NCI-H526 treated with DMSO at 0.1 percent for 48 hours (cell line): ENCODE results near the gene LCP1.
"Not testable (repeated sequence)": the region's sequence is repeated elsewhere in the genome, so short reads cannot be mapped to it uniquely, and the experiment has no call there.

Source experiments
- DNase-seq: peaks from one replicate; lab custom pipeline; 2025; lab: John Stamatoyannopoulos, UW

LCP1 gene, protein sequence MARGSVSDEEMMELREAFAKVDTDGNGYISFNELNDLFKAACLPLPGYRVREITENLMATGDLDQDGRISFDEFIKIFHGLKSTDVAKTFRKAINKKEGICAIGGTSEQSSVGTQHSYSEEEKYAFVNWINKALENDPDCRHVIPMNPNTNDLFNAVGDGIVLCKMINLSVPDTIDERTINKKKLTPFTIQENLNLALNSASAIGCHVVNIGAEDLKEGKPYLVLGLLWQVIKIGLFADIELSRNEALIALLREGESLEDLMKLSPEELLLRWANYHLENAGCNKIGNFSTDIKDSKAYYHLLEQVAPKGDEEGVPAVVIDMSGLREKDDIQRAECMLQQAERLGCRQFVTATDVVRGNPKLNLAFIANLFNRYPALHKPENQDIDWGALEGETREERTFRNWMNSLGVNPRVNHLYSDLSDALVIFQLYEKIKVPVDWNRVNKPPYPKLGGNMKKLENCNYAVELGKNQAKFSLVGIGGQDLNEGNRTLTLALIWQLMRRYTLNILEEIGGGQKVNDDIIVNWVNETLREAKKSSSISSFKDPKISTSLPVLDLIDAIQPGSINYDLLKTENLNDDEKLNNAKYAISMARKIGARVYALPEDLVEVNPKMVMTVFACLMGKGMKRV

DNA sequence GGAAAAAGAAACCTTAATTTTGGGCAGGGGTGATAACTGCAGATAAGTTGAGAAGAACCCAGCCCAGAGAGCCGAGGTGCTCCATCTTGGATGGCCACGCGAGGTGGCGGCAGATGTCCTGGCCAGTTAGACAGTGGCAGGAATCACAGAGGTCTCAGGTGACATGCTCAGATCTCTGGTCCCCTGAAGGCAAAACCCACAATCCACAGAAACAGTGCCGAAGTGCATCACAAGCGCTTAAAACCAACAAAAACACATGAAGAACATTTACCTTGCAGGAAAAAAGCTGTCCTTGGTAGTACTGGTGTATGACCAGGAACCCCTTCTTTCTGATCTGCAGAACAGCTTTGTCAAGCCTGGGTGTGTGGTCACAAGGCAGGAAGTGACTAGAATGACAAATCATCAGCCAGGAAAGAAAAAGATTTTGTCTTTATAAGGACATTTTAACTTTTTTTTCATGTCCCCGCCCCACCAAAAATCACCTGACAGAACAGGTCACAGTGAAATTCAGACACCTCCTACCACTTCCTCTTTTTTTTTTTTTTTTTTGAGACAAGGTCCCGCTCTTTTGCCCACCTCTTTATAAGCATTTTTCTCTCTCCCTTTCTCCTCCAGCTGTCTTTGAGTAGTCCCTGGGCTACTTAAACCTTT, at the start of gene LCP1:
TSS of gene LCP1 (minus strand) at position 338 of the 651 bp plus-strand sequence. CDS start 22,515 bp downstream, outside the sequence.
- DNase-seq, result no peak

DNA sequence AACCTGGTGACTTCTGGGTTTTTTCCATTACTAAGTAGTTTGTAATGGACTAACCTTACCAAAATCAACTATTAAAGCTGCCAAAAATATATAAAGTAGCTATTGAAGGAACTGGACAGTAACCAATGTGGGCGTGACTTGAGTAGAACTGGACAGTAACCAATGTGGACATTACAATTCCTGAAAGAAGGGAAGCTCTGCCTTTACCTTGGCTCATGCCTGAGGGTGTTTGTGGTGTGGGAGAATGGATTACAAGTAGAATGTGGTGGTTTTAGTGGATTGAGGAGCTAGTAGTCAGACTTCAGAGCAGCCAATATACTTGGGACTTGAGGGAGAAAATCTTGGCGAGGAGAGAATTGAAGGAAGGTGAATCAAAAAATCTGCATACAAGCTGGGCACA, 47.3 kb upstream of the LCP1 start:
- DNase-seq, result no peak

DNA sequence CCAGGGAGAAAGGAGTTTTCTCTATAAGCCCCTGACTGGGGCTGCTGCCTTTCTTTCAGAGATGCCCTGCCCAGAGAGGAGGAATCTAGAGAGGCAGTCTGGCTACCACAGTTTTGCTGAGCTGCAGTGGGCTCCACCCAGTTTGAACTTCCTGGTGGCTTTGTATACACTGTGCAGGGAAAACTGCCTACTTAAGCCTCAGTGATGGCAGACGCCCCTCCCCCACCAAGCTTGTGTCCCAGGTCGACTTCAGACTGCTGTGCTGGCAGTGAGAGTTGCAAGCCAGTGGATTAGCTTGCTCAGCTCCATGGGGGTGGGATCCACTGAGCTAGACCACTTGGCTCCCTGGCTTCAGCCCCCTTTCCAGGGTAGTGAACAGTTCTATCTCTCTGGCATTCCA, 38.3 kb upstream of the LCP1 start:
- peak; percentile 15 for DNase-seq

DNA sequence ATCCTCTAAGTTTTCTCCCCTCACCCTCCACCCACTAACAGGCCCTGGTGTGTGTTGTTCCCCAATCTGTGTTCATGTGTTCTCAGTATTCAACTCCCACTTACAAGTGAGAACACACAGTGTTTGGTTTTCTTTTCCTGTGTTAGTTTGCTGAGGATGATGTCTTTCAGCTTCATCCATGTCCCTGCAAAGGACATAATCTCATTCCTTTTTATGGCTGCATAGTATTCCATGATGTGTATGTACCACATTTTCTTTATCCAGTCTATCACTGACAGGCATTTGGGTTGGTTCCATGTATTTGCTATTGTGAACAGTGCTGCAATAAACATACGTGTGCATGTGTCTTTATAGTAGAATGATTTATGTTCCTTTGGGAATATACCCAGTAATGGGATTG, 32.8 kb upstream of the LCP1 start:
- DNase-seq, result not testable (repeated sequence)

DNA sequence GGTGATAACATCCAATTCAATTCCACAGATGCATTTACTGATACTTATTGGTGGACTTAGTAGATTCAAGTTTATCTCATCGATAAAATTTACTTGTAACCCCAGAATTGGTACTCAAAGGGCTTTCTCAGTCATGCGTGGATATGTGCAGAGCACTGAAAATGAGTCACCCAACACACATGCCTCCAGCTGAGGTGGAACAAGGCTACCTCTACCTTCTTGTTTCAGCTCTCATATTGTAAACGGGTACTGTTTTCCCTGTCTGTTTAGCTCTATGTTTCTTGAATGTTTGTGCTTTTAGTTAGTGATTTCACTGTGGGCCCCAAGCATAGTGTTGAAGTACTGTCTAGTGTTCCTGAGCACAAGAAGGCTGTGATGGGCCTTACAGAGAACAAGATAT, 31.3 kb upstream of the LCP1 start:
- DNase-seq, result no peak

DNA sequence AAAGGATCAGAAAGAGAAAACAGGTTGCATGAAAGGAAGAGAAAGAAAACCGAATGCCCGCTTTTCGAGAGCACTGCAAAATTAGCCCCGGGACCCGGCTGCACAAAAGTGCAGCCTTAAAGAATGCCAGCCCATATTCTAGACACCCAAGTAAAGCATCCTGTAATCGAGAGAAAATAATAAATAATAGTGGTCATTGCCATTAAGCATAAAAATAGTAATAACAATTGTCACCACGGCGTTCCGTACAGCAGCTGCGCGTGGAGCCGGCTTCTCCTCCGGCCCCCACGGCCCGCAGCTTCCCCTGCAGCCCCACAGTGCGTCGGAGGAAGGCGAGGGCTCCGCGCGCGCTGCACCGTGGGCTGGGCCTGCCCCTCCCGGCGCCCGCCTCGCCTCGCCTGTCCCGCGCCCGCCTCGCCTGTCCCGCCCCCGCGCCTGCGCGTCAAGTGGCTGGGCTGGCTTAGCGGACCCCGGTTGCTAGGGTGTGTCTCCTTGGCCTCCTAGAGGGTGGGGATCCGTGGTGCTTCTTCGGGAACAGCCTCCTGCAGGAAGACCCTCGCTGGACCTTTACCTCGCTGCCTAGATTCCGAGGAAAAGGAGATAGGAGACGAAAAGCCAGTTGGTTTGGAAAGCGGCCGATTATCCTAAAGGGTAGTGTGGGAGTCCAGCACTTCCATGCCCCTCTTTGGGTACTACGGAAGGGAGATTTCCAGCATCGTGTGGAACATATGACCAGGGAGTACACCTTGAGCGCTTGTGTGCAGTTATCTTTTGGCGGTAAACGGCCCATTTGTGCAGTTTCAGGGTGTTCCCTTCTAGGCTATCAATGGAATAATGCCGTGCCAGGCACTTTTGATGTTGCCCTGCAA, 29.7 kb upstream of the LCP1 start, which contains the start of gene LRRC63:
TSS of gene LRRC63 (plus strand) at position 446 of the 869 bp plus-strand sequence. CDS start 1,107 bp downstream, outside the sequence.
- peak; percentile 41 for DNase-seq

DNA sequence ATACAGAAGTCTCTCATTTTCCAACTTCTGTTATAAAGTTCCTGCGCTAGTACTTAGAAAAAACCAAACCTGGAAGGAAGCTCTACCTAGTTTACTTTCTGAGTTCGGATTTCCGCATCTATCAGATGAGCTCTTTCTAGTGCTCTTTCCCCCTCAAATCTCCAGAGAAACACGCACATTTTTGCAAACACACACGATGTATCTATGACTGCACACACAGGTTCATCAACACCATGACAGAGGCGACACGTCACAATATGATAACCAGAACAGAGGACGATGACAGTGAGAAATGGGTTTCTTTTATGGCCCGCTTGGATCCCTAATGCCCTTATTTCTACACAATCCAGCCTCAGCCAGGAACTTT, 29.1 kb upstream of the LCP1 start:
- peak; percentile 11 for DNase-seq

DNA sequence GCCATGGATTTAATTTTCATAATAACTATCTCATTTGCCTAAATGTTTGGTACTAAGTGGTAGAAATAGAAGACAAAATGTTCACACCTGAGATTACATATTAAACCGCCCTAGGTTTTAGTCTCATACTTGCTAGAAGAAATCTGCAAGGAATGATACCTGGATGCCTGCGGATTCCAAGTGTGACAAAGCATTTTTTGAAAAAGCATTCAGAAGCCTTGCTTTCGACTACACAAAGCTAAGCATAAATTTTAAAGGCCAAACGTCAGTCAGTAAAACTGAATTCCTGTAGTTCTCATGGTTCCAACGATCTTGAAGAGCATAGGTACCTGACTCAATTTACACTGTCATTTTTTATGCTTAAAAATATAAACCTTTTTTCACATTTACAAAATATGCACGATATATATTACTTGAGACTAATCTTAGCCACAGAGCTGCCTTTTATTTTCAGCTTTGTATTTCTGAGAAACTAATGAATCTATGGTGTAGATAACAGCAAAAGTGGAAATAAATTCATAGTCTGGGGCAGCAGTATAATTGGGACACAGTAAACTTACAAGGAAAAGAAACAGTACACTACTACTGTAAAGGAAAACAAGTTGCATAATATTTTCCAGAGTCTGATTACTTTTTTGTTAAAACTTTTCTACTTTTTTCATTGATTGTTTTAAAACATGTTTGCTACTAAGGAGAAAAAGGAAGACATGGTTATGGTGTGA, 28.5 kb upstream of the LCP1 start:
- DNase-seq, result no peak

DNA sequence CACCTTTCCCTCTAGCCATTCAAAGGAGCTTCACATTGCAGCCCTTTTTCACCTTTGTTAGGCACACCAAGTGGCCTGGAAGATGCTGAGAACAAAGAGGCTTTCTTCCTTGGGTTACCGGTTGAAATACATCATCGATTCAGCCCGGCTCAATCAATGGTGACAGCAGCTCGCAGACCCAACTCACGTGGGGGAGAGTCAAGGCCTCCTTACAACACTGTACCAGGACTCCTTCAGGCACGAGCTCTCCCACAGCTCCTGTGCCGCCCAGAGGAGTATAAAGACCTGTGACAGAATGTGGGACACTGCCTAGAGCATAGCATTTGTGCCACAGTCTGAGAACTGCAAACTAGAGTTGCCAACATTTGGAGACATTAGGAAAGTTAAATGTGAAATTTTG, 25.9 kb upstream of the LCP1 start:
- DNase-seq, result no peak

DNA sequence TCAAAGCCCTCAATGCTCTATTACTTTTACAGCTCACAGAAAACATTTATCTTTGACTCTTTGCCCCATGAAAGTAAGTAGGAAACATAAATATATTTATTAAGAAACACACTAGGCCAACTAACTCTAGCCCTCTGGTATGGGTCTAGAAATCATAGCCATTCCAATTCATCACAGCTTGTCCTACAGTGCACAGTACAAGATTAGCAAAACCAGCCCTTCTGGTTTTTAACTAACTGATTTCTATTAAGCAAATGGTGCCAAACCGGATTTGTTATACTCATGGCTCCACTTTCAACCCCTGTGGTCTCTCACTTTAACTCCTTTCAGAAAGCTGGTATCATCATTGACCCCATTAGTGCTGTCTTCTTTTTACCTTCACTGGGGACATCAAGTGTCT, 24.2 kb upstream of the LCP1 start:
- DNase-seq, result no peak

DNA sequence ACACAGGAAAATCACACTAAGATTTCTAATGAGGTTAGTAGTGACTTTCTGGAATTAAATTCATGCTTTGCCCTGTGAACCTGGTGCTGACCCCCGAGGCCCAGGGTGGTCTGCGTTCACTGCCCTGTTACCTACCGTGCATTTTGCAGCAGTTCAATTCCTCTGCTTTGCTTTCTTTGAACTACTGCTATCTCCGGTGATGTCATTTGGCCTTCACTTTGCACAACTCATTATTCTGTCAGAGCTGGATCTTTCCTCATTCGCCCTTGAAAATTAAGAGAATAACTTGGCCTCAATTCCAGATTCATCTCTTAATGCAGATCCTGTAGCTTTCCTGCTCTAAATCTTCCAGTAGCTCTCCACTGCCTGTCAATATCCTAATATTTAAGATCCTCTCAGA, 21.0 kb upstream of the LCP1 start:
- DNase-seq, result no peak

DNA sequence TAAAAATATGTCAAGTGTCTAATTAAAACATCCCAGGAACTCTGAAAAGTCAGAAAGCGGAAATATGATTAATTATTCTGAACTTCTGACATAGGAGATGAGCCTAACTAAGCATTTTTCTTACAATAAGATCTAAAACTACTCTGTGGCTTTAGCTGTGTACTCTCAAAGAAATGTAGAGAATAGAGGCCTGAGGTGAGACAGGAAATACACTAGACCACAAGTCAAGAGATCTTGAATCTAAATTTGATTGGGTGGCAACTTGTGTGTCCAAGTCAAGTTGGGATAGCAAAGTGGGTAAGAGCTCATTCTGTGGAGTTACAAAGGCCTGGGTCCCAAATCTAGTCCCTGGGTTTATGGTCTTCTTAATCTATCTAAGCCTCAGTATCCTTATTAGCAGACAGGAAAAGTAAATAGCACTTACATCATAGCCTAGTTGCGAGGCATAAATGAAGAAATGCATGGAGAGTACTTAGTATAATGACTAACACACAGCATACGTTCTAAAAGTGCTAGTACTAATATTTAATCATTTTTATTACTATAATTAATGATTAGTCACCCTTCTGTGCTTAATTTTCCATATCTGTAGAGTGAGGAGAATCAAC, 20.3 kb upstream of the LCP1 start:
- no peak for DNase-seq

DNA sequence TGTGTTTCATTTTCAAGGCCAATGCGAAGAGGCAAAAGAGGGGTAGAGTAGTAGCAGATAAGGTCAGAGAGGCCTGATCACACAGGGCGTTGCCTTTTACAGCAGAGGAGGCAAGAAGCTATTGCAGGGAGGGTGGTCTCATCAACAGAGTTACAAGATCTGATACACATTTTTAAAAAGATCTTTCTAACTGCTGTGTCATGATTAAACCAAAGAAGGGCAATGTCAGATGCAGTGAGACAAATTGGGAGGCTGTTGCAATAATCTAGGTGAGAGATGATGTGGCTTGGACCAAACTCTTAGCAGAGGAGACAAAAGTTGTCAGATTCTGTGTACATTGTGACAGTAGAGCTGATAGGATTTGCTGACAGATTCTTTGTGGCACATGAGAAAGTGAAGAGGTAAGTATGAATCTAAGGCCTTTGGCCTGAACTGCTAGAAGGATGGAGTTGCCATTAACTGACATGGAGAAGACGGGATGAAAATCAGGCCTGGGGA, 16.8 kb upstream of the LCP1 start:
- no peak for DNase-seq

DNA sequence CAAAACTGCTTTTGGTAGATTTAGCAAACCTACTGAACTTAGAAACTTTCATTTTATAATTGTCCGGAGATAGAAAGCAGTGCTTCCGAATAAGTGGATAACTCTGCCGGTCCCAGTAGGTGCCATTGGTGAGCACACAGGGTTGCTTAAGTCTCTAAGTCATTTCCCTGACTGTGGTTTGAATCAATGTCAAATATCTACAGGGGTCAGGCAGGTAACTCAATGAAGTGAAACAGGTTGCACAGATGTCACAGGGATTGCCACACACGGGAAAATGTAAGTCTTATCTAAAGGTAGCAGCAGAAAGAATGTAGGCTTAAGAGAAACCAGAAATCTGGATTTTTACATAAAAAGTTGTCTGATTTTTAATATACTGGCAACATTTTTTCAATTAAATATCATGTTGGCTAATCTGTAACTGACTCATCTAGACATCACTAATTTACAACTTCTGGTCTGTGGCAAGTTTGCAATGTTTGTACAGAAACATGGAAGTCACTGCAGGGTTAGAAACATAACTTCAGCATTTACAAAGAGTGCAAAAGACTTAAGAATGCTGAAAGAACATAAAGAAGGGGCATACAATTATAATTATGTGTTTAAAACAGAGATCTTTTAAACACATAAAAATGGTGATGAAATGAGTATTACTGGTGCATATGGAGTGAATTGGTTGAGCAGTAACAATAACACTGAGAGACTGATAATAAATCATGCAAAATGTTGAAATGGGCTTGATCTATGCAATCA, 15.5 kb upstream of the LCP1 start:
- no peak for DNase-seq

DNA sequence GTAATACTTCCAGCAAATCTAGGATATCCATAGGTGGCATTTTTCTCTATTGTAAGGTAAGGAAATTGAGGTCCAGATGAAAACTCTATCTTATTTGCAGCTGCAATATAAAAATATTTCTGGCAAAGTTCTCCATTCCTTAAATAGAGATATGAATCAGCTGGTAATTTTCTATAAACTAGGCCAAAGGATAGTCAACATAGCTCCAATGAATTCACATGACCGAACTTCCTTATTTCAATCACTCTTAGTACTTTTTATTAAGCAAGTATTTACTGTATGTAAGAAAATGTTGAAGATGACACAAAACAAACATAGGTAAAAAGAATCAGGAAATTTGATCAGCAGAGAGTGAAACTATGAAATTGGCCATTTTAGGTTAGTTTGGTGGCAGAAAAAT, 13.0 kb upstream of the LCP1 start:
- DNase-seq, result no peak

DNA sequence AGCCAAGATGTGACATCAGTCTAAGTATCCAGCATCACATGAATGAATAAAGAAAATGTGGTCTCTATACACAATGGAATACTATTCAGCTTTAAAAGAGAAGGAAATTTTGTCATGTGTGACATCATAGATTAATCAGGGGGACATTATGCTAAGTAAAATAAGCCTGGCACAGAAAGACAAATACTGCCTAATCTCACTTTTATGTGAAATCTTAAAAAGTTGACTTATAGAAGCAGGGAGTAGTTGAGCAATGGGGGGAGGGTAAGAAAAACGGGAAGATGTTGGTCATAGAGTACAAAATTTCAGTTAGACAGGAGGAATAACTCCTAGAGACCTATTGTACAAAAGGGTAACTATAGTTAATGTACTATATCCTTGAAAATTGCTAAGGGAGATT, 10.4 kb upstream of the LCP1 start:
- DNase-seq, result no peak

DNA sequence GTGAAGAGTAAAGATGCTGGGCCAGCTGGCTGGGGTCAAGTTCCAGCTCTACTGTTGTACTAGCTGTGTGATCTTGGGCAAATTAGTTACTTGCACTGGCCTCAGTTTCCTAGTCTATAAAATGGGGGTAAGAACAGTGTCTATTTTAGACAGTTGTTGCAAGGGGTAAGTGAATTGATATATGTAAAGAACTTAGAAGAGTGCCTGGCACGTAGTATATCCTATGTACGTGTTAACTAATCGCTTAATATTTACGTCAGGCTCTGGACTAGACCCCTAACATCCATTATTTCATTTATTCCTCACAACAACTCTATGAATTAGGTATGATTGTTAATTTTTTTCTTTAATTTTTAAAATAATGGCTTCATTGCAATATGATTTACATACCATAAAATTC, 3.7 kb upstream of the LCP1 start:
- DNase-seq, result no peak

DNA sequence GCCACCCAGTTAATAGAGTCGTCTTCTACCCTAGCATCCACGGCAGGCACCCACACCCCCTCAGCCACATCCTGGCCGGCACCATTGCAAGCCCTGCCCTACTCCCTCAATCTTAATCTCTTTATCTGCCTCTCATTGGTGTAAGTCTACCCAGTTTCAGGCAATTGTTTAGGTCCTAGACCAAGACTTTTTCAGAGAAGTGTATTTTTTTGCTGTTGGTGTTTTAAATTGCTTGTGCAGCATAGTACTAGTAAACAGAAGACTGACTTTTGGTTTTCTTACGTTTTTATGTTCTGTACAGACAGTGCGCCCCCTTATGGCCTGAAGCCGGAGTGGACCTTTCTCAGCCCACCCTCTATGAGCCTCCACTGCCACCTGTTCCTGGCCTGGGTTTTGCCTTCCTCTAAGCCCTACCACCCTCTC, 2.3 kb upstream of the LCP1 start:
- peak; percentile 28 for DNase-seq

DNA sequence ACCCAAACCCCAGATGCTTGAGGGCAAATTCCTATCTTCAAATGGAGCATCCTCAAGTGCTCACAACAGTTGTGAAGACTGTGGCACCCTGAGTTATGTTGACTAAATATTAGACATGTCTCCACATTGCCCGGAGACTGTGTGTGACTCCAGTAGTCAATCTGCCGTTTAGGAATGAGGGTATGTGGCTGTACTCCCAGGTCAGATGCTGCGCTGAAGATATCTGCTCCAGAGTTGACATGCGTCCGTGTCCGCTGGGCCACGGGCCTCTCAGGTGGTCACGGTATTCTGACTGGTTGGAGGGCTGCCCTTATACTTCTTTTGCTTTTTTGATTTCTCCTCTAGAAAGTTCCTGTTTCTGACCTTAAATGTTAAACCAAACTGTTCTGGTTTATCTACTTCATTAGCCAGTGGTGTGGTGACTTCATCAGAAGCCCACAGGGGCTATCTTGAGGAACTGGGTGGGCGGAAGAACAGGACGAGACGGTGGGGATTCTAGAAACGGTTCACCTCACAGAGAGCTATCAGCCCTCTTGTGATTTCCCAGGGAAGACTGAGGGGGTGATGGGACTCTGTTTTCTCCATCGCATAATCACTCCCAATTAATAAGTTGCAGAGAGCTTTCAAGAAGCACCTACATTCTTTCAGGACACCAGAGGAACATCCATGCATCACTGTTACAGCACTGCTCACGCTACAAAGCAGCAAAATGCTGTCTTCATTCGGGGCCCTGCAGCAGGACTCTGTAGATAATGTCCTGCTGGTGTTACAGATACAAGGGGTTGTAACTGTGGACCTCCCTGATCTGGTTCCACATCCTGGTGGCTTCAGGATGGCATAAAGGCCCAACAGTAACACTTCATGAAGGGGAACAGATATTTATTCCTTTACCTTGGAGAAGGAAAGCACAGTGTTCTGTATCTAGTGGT, 1.3 kb upstream of the LCP1 start:
- DNase-seq, result no peak
